SK-N-SH (cell line): Measurements from ENCODE around the gene TMPRSS9. TPM values are rescaled to one million over a fixed set of nuclear protein-coding genes. Genes with fewer than 3 reads are reported as not detected.
A peak's percentile ranks its signal among the peaks of the same experiment; 100 is the strongest.

Experiments used
- CTCF ChIA-PET: fragments of 300-600, 350-600 bp; formaldehyde crosslinking; extraction: SDS; loops from one replicate; lab custom pipeline; 2021; lab: Yijun Ruan, JAX
- POLR2A ChIA-PET: fragments of 350-600 bp; sonication (Branson Sonifier 250); formaldehyde crosslinking; extraction: SDS; loops from one replicate; lab custom pipeline; 2020; ENCODE audit warnings: antibody characterized with exemption, inconsistent platforms; lab: Yijun Ruan, JAX
- DNase-seq: peaks from one replicate; pipeline ENCODE4 v3.0.0; 2012
- H2AFZ ChIP-seq: fragments of 200-600 bp; sonication (generic); 2 replicates; pipeline ENCODE4 v1.8.1; 2016; ENCODE audit warnings: antibody characterized with exemption, mild to moderate bottlenecking, low read depth
- H3F3A ChIP-seq: fragments of 200-600 bp; sonication (generic); replicated peaks from 2 replicates; pipeline ENCODE3; 2016; ENCODE audit warnings: antibody characterized with exemption, mild to moderate bottlenecking; ENCODE audit not compliant: insufficient read depth
- H3K27ac ChIP-seq, 2 experiments: fragments of 200-500 bp in 1 of 2; fragments of 200-600 bp in 1 of 2; sonication (Bioruptor generic) in 1 of 2; sonication (generic), shearing (Covaris generic) in 1 of 2; 2 replicates each; pipeline versions ENCODE4 v1.5.1 to v1.6.1; 2014 to 2016; ENCODE audit warnings: low read depth in 2 of 2, inconsistent platforms in 1 of 2, low read length in 1 of 2, mild to moderate bottlenecking in 1 of 2, mixed read lengths in 1 of 2
- H3K27me3 ChIP-seq: fragments of 200-600 bp; sonication (generic), shearing (Covaris generic); 2 replicates; pipeline ENCODE4 v1.6.1; 2016; ENCODE audit warnings: mixed run types; ENCODE audit not compliant: insufficient read depth
- H3K36me3 ChIP-seq, 2 experiments: fragments of 200-500 bp in 1 of 2; fragments of 200-600 bp in 1 of 2; sonication (Bioruptor generic) in 1 of 2; sonication (generic) in 1 of 2; replicated peaks in 1 of 2; 2 replicates each; pipeline versions ENCODE3 to v1.5.1; 2014 to 2016; ENCODE audit warnings: low read length in 1 of 2, mild to moderate bottlenecking in 1 of 2; ENCODE audit not compliant: insufficient read depth in 2 of 2, control insufficient read depth in 1 of 2
- H3K4me1 ChIP-seq, 2 experiments: fragments of 200-500 bp in 1 of 2; fragments of 200-600 bp in 1 of 2; sonication (Bioruptor generic) in 1 of 2; sonication (generic), shearing (Covaris generic) in 1 of 2; 2 replicates each; pipeline versions ENCODE4 v1.5.1 to v1.6.1; 2014 to 2016; ENCODE audit warnings: low read depth in 1 of 2, low read length in 1 of 2, mixed run types in 1 of 2; ENCODE audit not compliant: insufficient read depth in 2 of 2, control insufficient read depth in 1 of 2
- H3K4me2 ChIP-seq: fragments of 200-600 bp; sonication (generic), shearing (Covaris generic); 2 replicates; pipeline ENCODE4 v1.6.1; 2017; ENCODE audit warnings: mixed run types
- H3K4me3 ChIP-seq, 2 experiments: fragments of 200-500 bp in 1 of 2; fragments of 200-600 bp in 1 of 2; sonication (Bioruptor generic) in 1 of 2; sonication (generic), shearing (Covaris generic) in 1 of 2; 2 replicates each; pipeline versions ENCODE4 v1.5.1 to v1.8.1; 2014 to 2016; ENCODE audit warnings: low read depth in 2 of 2, inconsistent platforms in 1 of 2, low read length in 1 of 2, mild to moderate bottlenecking in 1 of 2, mixed read lengths in 1 of 2, moderate library complexity in 1 of 2
- H3K79me2 ChIP-seq: fragments of 200-600 bp; sonication (generic); 2 replicates; pipeline ENCODE4 v1.8.1; 2017; ENCODE audit warnings: mild to moderate bottlenecking; ENCODE audit not compliant: insufficient read depth
- H3K9ac ChIP-seq: fragments of 200-600 bp; sonication (generic); 2 replicates; pipeline ENCODE4 v1.6.1; 2017; ENCODE audit warnings: mixed run types
- H3K9me2 ChIP-seq: fragments of 200-600 bp; sonication (generic); 2 replicates; pipeline ENCODE4 v1.6.1; 2017; ENCODE audit warnings: mixed run types
- H3K9me3 ChIP-seq: fragments of 200-600 bp; sonication (generic); 2 replicates; pipeline ENCODE4 v1.6.1; 2017; ENCODE audit warnings: mixed run types, mild to moderate bottlenecking, moderate library complexity
- H4K20me1 ChIP-seq: fragments of 200-600 bp; sonication (generic); 2 replicates; pipeline ENCODE4 v1.6.1; 2017; ENCODE audit warnings: mild to moderate bottlenecking, mixed run types; ENCODE audit not compliant: insufficient read depth
- CHD2 ChIP-seq: fragments of 150-350 bp; IDR thresholded peaks from 2 replicates; pipeline ENCODE4 v1.6.1; 2018; ENCODE audit warnings: low read length; ENCODE audit not compliant: partially characterized antibody
- CTCF ChIP-seq: fragments of 200-600 bp; sonication (generic); IDR thresholded peaks from 2 replicates; pipeline ENCODE4 v1.6.1; 2017; ENCODE audit warnings: antibody characterized with exemption, mild to moderate bottlenecking, moderate library complexity
- EZH2phosphoT487 ChIP-seq: fragments of 200-600 bp; sonication (generic); IDR thresholded peaks from 2 replicates; pipeline ENCODE4 v1.6.1; 2017; ENCODE audit warnings: low read depth, mixed run types, mild to moderate bottlenecking, antibody characterized with exemption, moderate library complexity, borderline replicate concordance
- FOXM1 ChIP-seq: IDR thresholded peaks from 2 replicates; pipeline ENCODE4 v1.4.0; 2012; ENCODE audit warnings: low read depth, mild to moderate bottlenecking
- GATA2 ChIP-seq: sonication (generic); formaldehyde crosslinking; IDR thresholded peaks from 2 replicates; pipeline ENCODE4 v1.5.0; 2020; ENCODE audit warnings: mild to moderate bottlenecking, missing genetic modification reagents
- MAX ChIP-seq: IDR thresholded peaks from 2 replicates; pipeline ENCODE4 v1.4.0; 2012; ENCODE audit warnings: low read depth
- MEF2A ChIP-seq: IDR thresholded peaks from 2 replicates; pipeline ENCODE4 v1.4.0; 2012; ENCODE audit warnings: low read depth, borderline replicate concordance
- MXI1 ChIP-seq: IDR thresholded peaks from 2 replicates; pipeline ENCODE4 v1.6.1; 2012; ENCODE audit warnings: mild to moderate bottlenecking, low read depth, low read length, improper control_type of control experiment
- NFIC ChIP-seq: IDR thresholded peaks from 2 replicates; pipeline ENCODE4 v1.4.0; 2012; ENCODE audit warnings: borderline replicate concordance
- NRF1 ChIP-seq: IDR thresholded peaks from 2 replicates; pipeline ENCODE4 v1.6.1; 2012; ENCODE audit warnings: low read depth, mild to moderate bottlenecking, low read length
- PBX3 ChIP-seq: IDR thresholded peaks from 2 replicates; pipeline ENCODE4; 2012
- RAD21 ChIP-seq: IDR thresholded peaks from 2 replicates; pipeline ENCODE4 v1.6.1; 2012; ENCODE audit warnings: mild to moderate bottlenecking, low read length
- RCOR1 ChIP-seq: fragments of 150-350 bp; IDR thresholded peaks from 2 replicates; pipeline ENCODE4 v1.6.1; 2017; ENCODE audit warnings: antibody characterized with exemption, low read length
- RFX5 ChIP-seq: IDR thresholded peaks from 2 replicates; pipeline ENCODE4 v1.6.1; 2012; ENCODE audit warnings: mild to moderate bottlenecking, improper control_type of control experiment, low read length
- RXRA ChIP-seq: IDR thresholded peaks from 2 replicates; pipeline ENCODE4 v1.4.0; 2012; ENCODE audit warnings: low read depth, mild to moderate bottlenecking, borderline replicate concordance
- SIN3A ChIP-seq: IDR thresholded peaks from 2 replicates; pipeline ENCODE4 v1.6.1; 2012; ENCODE audit warnings: low read depth, mild to moderate bottlenecking, low read length, moderate library complexity, borderline replicate concordance
- SMC3 ChIP-seq: IDR thresholded peaks from 2 replicates; pipeline ENCODE4 v1.6.1; 2012; ENCODE audit warnings: low read depth, low read length, improper control_type of control experiment
- TAF1 ChIP-seq: IDR thresholded peaks from 2 replicates; pipeline ENCODE4 v1.6.1; 2012; ENCODE audit warnings: low read depth, mild to moderate bottlenecking, low read length, moderate library complexity, borderline replicate concordance
- TCF12 ChIP-seq: IDR thresholded peaks from 2 replicates; pipeline ENCODE4 v1.4.0; 2012
- YY1 ChIP-seq: IDR thresholded peaks from 2 replicates; pipeline ENCODE4 v1.4.0; 2012; ENCODE audit warnings: low read depth, mild to moderate bottlenecking
- ZBTB33 ChIP-seq: IDR thresholded peaks from 2 replicates; pipeline ENCODE4 v1.4.0; 2012; ENCODE audit warnings: low read depth, borderline replicate concordance
- WGBS: methylation state at CpG from one replicate; pipeline ENCODE4 v1.1.6; 2017; ENCODE audit warnings: low lambda C conversion rate; 5-methylcytosine and 5-hydroxymethylcytosine counted together
- polyA plus RNA-seq, 3 experiments: library from polyadenylated mRNA; depleted of rRNA; stranded (reverse); fragments of >200 nt; gene quantifications; 2 replicates each; pipeline ENCODE4 v1.2.3, GENCODE V29; 2012

TMPRSS9 gene
- polyA plus RNA-seq, 1 of the 3 experiments (the other 2 are of a cell fraction), result not detected

- TF ChIP-seq CTCF, result no peak
- no peak for TF ChIP-seq MEF2A
- no peak for TF ChIP-seq RFX5
- TF ChIP-seq CHD2, result no peak
- TF ChIP-seq YY1, result no peak
- no peak for TF ChIP-seq GATA2 (CRISPR knock-in tag)
- TF ChIP-seq TCF12, result no peak
- TF ChIP-seq, all 33 proteins: peak for 0
Observed at GRCh38 chr19:2315121-2315817, 44.8 kb upstream of the TMPRSS9 start (continued).

- H3K4me2 ChIP-seq, result no peak overlapping the region
- 16% methylated on average over 15 of the region's 22 CpGs for WGBS
- TF ChIP-seq EZH2phosphoT487, result no peak
- peak; percentile 98 for TF ChIP-seq RAD21
- no peak for TF ChIP-seq RCOR1
- peak; percentile 46 for TF ChIP-seq CHD2
- TF ChIP-seq ZBTB33, result no peak
- TF ChIP-seq TCF12, result no peak
- peak; percentile 80 for TF ChIP-seq CTCF
- TF ChIP-seq MXI1, result peak; percentile 86
- TF ChIP-seq RXRA, result no peak
- TF ChIP-seq NFIC, result no peak
- no peak for TF ChIP-seq FOXM1
- peak; percentile 72 for TF ChIP-seq MAX
- TF ChIP-seq TAF1, result no peak
- no peak for TF ChIP-seq NRF1
- peak; percentile 95 for TF ChIP-seq SMC3
- TF ChIP-seq RFX5, result no peak
- TF ChIP-seq GATA2 (CRISPR knock-in tag), result no peak
- no peak for TF ChIP-seq PBX3
- TF ChIP-seq SIN3A, result no peak
Observed at GRCh38 chr19:2315818-2316353, 44.2 kb upstream of the TMPRSS9 start.

More at GRCh38 chr19:2315818-2316353, 44.2 kb upstream of the TMPRSS9 start:
- no peaks in the 10 kb centered on the region for H3K9me2 ChIP-seq
- peaks cover 7% of the 10 kb centered on the region for H3F3A ChIP-seq
- no peak overlapping the region; a peak in 1 of 4 replicates for H3K4me3 ChIP-seq
- peak overlapping the region; percentile 35 for H2AFZ ChIP-seq
- H3K9me3 ChIP-seq, result no peaks in the 10 kb centered on the region
- POLR2A ChIA-PET, result interaction anchor here (0.6 to 1.4 kb wide), 10 partner anchors 9 to 1331 kb away, joined by 3 to 5 read pairs (median 3); no protein-coding TSS in a partner anchor
- H3K9ac ChIP-seq, result no peak overlapping the region
- CTCF ChIA-PET, result interaction anchor here (0.6 to 13.0 kb wide), 64 partner anchors 9 to 847 kb away, joined by 3 to 284 read pairs (median 6); partner anchors contain the start of genes AMH, AP3D1, JSRP1 and LINGO3
- peaks cover 0 to 2% of the 10 kb centered on the region in 2 experiments; a peak in 1 of 4 replicates for H3K4me1 ChIP-seq
- H4K20me1 ChIP-seq, result no peaks in the 10 kb centered on the region
- no peak overlapping the region; a peak in 1 of 4 replicates for H3K27ac ChIP-seq
- no peaks in the 10 kb centered on the region for H3K36me3 ChIP-seq
- H3K27me3 ChIP-seq, result no peaks in the 10 kb centered on the region
- H3K79me2 ChIP-seq, result no peaks in the 10 kb centered on the region
- DNase-seq, result peak; percentile 95
